Mucosa of descending colon (tissue), 3 donors: ENCODE results near the gene TCEANC2. TPM values are rescaled to one million over a fixed set of nuclear protein-coding genes. Genes with fewer than 3 reads are reported as not detected.

ENCODE experiments used
- ATAC-seq: fragments of 200-7000 bp; cut with Tn5 transposase; one replicate; pipeline ENCODE4 v1.9.1; 2020; ENCODE audit warnings: mild to moderate bottlenecking, moderate library complexity
- DNase-seq, 3 donors: peaks; one replicate each; pipeline ENCODE4 v3.0.0-alpha.2; 2020
- H3K36me3 ChIP-seq: fragments of 200-600 bp; one replicate; pipeline ENCODE4 v1.8.0; 2021; ENCODE audit warnings: low read depth, mild to moderate bottlenecking
- H3K4me1 ChIP-seq: fragments of 200-600 bp; one replicate; pipeline ENCODE4 v1.8.0; 2021; ENCODE audit warnings: low read depth, mild to moderate bottlenecking
- H3K4me3 ChIP-seq: fragments of 200-600 bp; one replicate; pipeline ENCODE4 v1.8.0; 2021; ENCODE audit warnings: mild to moderate bottlenecking
- H3K9me3 ChIP-seq: fragments of 200-600 bp; one replicate; pipeline ENCODE4 v1.8.0; 2021; ENCODE audit warnings: mild to moderate bottlenecking
- intact Hi-C, 2 donors: fragments of 100-400 bp; cut with DNase I in 1 of 2; cut with micrococcal nuclease in 1 of 2; formaldehyde crosslinking; loops; one replicate each; pipeline versions ENCODE4 v1.11.0 to v1.11.1; 2022; cut with DNase I, micrococcal nuclease
- total RNA-seq, 3 donors: library from RNA; stranded (reverse); fragmentation: NEBNext Ultra II Directional in 2 of 3; extraction: Animal tissue kit (Norgen Biotek cat#: 25700) in 2 of 3; gene quantifications; one replicate each; pipeline versions ENCODE4 v1.2.1 to v1.2.4, GENCODE V29; 2021 to 2023
- TF ChIP-seq, protein P1 (sequence below): fragments of 200-600 bp; IDR thresholded peaks from one replicate; pipeline ENCODE4 v1.8.0; 2022; ENCODE audit warnings: antibody characterized with exemption, mild to moderate bottlenecking
- donor health status: DM: no; HTN: no; CAD: no; lungs with moderate emphysema.
- donor health status: DM: no; HTN: no; CAD: no.
- donor health status: DM: no; HTN: yes; CAD: no.

TCEANC2 gene
- total RNA-seq, 3 donors from 2014 or later = 4.5 to 8.6 (median 6.0) TPM

DNA sequence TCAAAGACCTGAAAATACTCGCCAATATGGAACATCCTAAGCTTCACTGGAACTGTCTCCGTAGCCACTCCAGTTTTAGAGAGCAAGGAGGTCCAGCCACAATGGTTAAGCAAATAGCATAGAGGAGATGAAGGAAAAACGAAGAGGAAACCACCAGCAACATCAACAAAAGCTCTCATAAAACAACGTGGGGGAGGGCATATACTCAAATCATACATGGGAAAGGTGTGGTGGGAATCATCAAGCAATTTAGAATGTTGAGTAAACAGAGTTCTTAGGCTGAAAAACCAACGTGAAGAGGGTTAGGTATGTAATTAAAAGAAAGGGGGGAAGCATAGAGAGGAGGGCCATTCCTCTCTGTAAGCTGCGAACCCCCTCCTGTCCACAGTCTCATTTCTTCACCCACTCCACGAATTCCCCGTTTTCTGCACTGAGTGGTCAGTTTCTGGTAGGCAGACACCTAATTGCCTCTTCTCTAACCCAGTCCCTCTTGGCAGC, 1.4 kb upstream of the TCEANC2 start:
- DNase-seq (peak in 1 of 3 donors; percentile 56), ATAC-seq (peak; percentile 26)
- peak overlapping the region; percentile 92 for H3K4me3 ChIP-seq
- TF ChIP-seq, protein P1, sequence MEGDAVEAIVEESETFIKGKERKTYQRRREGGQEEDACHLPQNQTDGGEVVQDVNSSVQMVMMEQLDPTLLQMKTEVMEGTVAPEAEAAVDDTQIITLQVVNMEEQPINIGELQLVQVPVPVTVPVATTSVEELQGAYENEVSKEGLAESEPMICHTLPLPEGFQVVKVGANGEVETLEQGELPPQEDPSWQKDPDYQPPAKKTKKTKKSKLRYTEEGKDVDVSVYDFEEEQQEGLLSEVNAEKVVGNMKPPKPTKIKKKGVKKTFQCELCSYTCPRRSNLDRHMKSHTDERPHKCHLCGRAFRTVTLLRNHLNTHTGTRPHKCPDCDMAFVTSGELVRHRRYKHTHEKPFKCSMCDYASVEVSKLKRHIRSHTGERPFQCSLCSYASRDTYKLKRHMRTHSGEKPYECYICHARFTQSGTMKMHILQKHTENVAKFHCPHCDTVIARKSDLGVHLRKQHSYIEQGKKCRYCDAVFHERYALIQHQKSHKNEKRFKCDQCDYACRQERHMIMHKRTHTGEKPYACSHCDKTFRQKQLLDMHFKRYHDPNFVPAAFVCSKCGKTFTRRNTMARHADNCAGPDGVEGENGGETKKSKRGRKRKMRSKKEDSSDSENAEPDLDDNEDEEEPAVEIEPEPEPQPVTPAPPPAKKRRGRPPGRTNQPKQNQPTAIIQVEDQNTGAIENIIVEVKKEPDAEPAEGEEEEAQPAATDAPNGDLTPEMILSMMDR = no peak
- H3K9me3 ChIP-seq = no peaks in the 10 kb centered on the region
- intact Hi-C loops = no loop called here
- H3K4me1 ChIP-seq = peaks cover 40% of the 10 kb centered on the region
- H3K36me3 ChIP-seq = no peaks in the 10 kb centered on the region

DNA sequence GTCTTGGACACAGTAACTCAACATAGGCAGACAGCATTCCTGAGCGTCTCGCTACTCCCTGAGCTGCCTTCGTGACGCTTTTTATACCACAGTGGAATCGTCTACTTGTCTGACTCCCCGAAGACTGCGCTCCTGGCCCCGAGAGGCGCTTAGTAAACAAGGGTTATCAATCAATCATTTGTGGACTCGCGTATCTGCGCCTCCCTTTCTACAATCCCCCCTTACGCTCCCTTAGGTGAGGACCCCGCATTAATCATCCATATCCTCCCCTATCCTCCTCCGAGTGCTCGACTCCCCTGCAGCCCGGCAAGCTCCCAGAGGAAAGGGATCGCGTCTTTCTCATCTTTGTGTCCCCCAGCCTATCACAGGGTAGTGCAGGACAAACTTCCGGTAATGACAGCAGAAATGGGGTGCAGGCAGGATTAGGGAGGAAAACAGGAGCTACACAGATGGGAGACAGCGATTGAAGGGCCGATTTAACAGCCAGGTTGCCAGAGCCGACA, 926 bp upstream of the TCEANC2 start:
- Histone ChIP-seq H3K36me3 (no peaks in the 10 kb centered on the region), H3K4me1 (peaks cover 40% of the 10 kb centered on the region), H3K9me3 (no peaks in the 10 kb centered on the region), H3K4me3 (peak overlapping the region; percentile 92)
- TF ChIP-seq, protein P1 = no peak
- DNase-seq (peak in 2 of 3 donors; percentile 48 to 55), ATAC-seq (peak; percentile 27)
- intact Hi-C loops = no loop called here

DNA sequence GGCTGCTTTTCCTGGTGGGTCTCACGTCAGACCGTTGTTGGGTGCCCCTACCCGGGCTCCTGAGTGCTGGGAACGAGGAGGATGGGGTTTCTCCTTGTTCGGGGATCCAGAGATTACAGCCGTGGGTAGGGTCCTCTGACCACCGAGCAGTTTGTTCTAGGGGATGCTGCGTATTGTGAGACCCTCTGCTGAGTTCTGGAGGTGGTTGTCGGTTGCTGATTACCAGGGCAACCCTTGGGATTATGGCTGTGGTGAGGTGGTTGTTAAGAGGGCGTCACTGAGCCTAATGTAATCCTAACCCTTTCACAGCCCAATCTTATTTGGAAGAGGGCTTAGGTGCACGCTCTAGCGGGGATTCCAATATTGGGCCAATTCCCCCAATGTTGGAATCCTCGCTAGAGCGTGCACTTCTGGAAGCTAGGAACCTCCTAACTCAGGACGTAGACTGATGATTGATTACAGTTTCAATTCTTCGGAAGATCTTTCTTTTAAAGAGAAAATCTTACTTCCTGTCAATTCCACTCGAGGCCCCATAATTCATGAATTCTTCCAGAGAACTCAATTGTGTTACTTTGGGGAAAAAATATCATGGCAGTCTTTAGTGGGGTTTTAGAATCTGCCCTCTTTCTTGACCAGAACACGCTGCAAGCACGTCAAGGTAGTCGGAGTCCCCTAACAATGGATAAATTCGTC, 483 bp downstream of the TCEANC2 start:
- TF ChIP-seq, protein P1 = no peak
- Histone ChIP-seq H3K36me3 (no peaks in the 10 kb centered on the region), H3K9me3 (no peaks in the 10 kb centered on the region), H3K4me1 (peaks cover 32% of the 10 kb centered on the region), H3K4me3 (peak overlapping the region; percentile 92)
- no peak for DNase-seq
- intact Hi-C loops = no loop called here
- ATAC-seq = no peak

DNA sequence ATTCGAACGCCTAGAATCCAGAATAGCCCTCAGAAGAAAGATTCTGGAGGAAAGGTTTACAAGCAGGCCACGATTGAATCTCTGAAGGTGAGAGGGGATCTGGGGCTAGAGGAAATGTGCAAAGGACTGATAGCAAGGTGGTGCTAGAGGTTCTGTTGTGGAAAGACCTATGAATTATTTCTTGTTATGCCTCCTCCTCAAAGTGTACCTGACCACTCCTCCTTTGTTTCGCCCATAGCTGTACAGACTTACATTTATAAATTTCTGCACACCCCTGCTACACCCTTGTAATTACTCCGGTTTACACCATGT, 986 bp downstream of the TCEANC2 start:
- peaks cover 27% of the 10 kb centered on the region for H3K4me1 ChIP-seq
- no peak for ATAC-seq
- DNase-seq = peak in 1 of 3 donors; percentile 15
- TF ChIP-seq, protein P1 = no peak
- no peaks in the 10 kb centered on the region for H3K9me3 ChIP-seq
- no peak overlapping the region for H3K4me3 ChIP-seq
- intact Hi-C loops = no loop called here
- H3K36me3 ChIP-seq = no peaks in the 10 kb centered on the region

DNA sequence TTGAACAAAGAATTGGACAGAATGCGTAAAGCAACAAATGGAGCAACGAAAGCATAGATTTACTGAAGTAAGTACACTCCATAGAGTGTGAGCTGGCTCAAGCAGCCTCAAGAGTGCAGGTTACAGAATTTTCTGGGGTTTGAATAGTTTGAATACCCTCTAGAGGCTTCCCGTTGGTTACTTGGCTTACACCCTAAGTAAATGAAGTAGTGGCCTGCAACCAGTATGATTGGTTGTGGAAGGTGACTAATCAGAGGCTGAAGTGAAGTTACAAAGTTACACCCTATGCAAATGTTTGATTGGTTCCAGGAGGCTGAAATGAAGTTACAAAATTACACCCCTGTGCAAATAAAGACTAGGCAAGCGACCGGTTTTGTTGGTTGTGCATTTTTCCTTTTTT, 10.9 kb downstream of the TCEANC2 start:
- DNase-seq (no peak), ATAC-seq (no peak)
- no peaks in the 10 kb centered on the region for H3K36me3 ChIP-seq
- H3K4me3 ChIP-seq = no peak overlapping the region
- TF ChIP-seq, protein P1 = no peak
- no peaks in the 10 kb centered on the region for H3K4me1 ChIP-seq
- intact Hi-C loops = no loop called here
- H3K9me3 ChIP-seq = no peaks in the 10 kb centered on the region
